ENCODE results near the gene PHACTR4. TPM values are rescaled to one million over a fixed set of nuclear protein-coding genes. Genes with fewer than 3 reads are reported as not detected.

Gene PHACTR4
- total RNA-seq: 10 to 100 TPM; 28.8 to 38.7 (median 33.9) TPM

- Histone ChIP-seq H3K36me3 (no peaks in the 10 kb centered on the region), H3K27me3 (no peaks in the 10 kb centered on the region), H3K27ac (peak within 1 kb of the TSS; percentile 88 to 95 (median 92)), H3K4me1 (peaks cover 12 to 26% (median 16%) of the 10 kb centered on the region in 4 donors), H3K4me3 (peak within 1 kb of the TSS; percentile 71 to 88 (median 73)), H3K9me3 (no peaks in the 10 kb centered on the region)
- ATAC-seq (ENCODE audit: low FRiP score in 2 of 2) (peak; percentile 98), DNase-seq (peak; percentile 93 to 97)
- TF ChIP-seq POLR2AphosphoS5 (IDR thresholded peaks at IDR 0.05) (peak; percentile 57 to 77), POLR2A (IDR thresholded peaks at IDR 0.05) (peak in 3 of 4 donors; percentile 44 to 90 (median 48)), EP300 (IDR thresholded peaks at IDR 0.05) (no peak), CTCF (IDR thresholded peaks at IDR 0.05) (peak in 3 of 6 experiments; percentile 16 to 22 (median 20))
- 0 to 1% methylated on average over 27 to 37 of the region's 61 CpGs for WGBS, 2 donors
Observed at GRCh38 chr1:28369371-28370238, at the start of gene PHACTR4. Gene PHACTR4 (plus strand): TSS chr1:28369740. CDS start chr1:28407448, 37,708 bp downstream.

- H3K4me1 ChIP-seq: no peaks in the 10 kb centered on the region
Observed at GRCh38 chr1:28322194-28322593, 47.3 kb upstream of the PHACTR4 start.

GRCh38 chr1:28323720-28324119 is 45.8 kb upstream of the PHACTR4 start:
- 45 to 58% methylated on average over 3 of the region's 3 CpGs for WGBS, 2 donors
- ATAC-seq (ENCODE audit: low FRiP score in 2 of 2) (no peak), DNase-seq (no peak)
- Histone ChIP-seq H3K9me3 (no peaks in the 10 kb centered on the region), H3K4me1 (peaks cover 4 to 12% (median 7%) of the 10 kb centered on the region in 4 donors), H3K27ac (no peak overlapping the region), H3K27me3 (no peaks in the 10 kb centered on the region), H3K36me3 (no peaks in the 10 kb centered on the region), H3K4me3 (no peak overlapping the region)
- TF ChIP-seq POLR2AphosphoS5 (IDR thresholded peaks at IDR 0.05) (no peak), POLR2A (IDR thresholded peaks at IDR 0.05) (no peak), CTCF (IDR thresholded peaks at IDR 0.05) (no peak), EP300 (IDR thresholded peaks at IDR 0.05) (no peak)

More at GRCh38 chr1:28322194-28322593, 47.3 kb upstream of the PHACTR4 start:
- no peak for ATAC-seq (ENCODE audit: low FRiP score in 2 of 2)
- no peak overlapping the region for H3K4me3 ChIP-seq
- H3K9me3 ChIP-seq: no peaks in the 10 kb centered on the region
- 67 to 70% methylated on average over 3 of the region's 3 CpGs for WGBS, 2 donors
- H3K27me3 ChIP-seq: no peaks in the 10 kb centered on the region
- no peaks in the 10 kb centered on the region for H3K36me3 ChIP-seq
- H3K27ac ChIP-seq: no peak overlapping the region
- TF ChIP-seq CTCF (IDR thresholded peaks at IDR 0.05) (no peak), POLR2A (IDR thresholded peaks at IDR 0.05) (no peak), POLR2AphosphoS5 (IDR thresholded peaks at IDR 0.05) (no peak), EP300 (IDR thresholded peaks at IDR 0.05) (no peak)
- DNase-seq: no peak

GRCh38 chr1:28326515-28326914 is 43.0 kb upstream of the PHACTR4 start:
- Histone ChIP-seq H3K36me3 (peaks cover under 1 to 6% (median 4%) of the 10 kb centered on the region in 4 donors), H3K4me1 (peaks cover 12 to 21% (median 16%) of the 10 kb centered on the region in 4 donors), H3K27me3 (no peaks in the 10 kb centered on the region), H3K9me3 (no peaks in the 10 kb centered on the region), H3K4me3 (no peak overlapping the region), H3K27ac (no peak overlapping the region)
- DNase-seq (no peak), ATAC-seq (ENCODE audit: low FRiP score in 2 of 2) (no peak)
- TF ChIP-seq POLR2A (IDR thresholded peaks at IDR 0.05): no peak
- TF ChIP-seq CTCF (IDR thresholded peaks at IDR 0.05): no peak
- TF ChIP-seq POLR2AphosphoS5 (IDR thresholded peaks at IDR 0.05): no peak
- no peak for TF ChIP-seq EP300 (IDR thresholded peaks at IDR 0.05)
